Measurements from ENCODE around the gene RSPO3.
"Not testable (repeated sequence)": the region's sequence is repeated elsewhere in the genome, so short reads cannot be mapped to it uniquely, and the experiment has no call there.

Gene RSPO3

GRCh38 chr6:127118298-127119101 lies at the start of gene RSPO3:
RSPO3 (plus strand) TSS chr6:127118671; CDS start chr6:127119193, 522 bp downstream.
- no peak for DNase-seq (ENCODE audit: low read depth in 2 of 2)

- no peak for DNase-seq (ENCODE audit: low read depth in 2 of 2)
Observed at GRCh38 chr6:127069659-127070279, 48.7 kb upstream of the RSPO3 start.

- DNase-seq (ENCODE audit: low read depth in 2 of 2) = no peak
Observed at GRCh38 chr6:127073222-127073621, 45.2 kb upstream of the RSPO3 start.

- DNase-seq (ENCODE audit: low read depth in 2 of 2) = no peak
Observed at GRCh38 chr6:127076466-127076865, 42.0 kb upstream of the RSPO3 start.

- DNase-seq (ENCODE audit: low read depth in 2 of 2) = no peak
Observed at GRCh38 chr6:127077886-127078285, 40.6 kb upstream of the RSPO3 start.

- no peak for DNase-seq (ENCODE audit: low read depth in 2 of 2)
Observed at GRCh38 chr6:127078669-127079068, 39.8 kb upstream of the RSPO3 start.

GRCh38 chr6:127079681-127080080 lies 38.8 kb upstream of the RSPO3 start:
- DNase-seq (ENCODE audit: low read depth in 2 of 2) = no peak

- DNase-seq (ENCODE audit: low read depth in 2 of 2) = no peak
Observed at GRCh38 chr6:127080081-127080480, 38.4 kb upstream of the RSPO3 start.

- DNase-seq (ENCODE audit: low read depth in 2 of 2) = no peak
Observed at GRCh38 chr6:127083231-127083962, 35.1 kb upstream of the RSPO3 start.

- DNase-seq (ENCODE audit: low read depth in 2 of 2) = no peak
Observed at GRCh38 chr6:127083963-127084310, 34.5 kb upstream of the RSPO3 start.

GRCh38 chr6:127085181-127085580 lies 33.3 kb upstream of the RSPO3 start:
- DNase-seq (ENCODE audit: low read depth in 2 of 2) = no peak

GRCh38 chr6:127090051-127090450 lies 28.4 kb upstream of the RSPO3 start:
- DNase-seq (ENCODE audit: low read depth in 2 of 2) = no peak

- no peak for DNase-seq (ENCODE audit: low read depth in 2 of 2)
Observed at GRCh38 chr6:127092466-127092865, 26.0 kb upstream of the RSPO3 start.

GRCh38 chr6:127094791-127095190 lies 23.7 kb upstream of the RSPO3 start:
- DNase-seq (ENCODE audit: low read depth in 2 of 2) = no peak

GRCh38 chr6:127096167-127096566 lies 22.3 kb upstream of the RSPO3 start:
- no peak for DNase-seq (ENCODE audit: low read depth in 2 of 2)

GRCh38 chr6:127097442-127097841 lies 21.0 kb upstream of the RSPO3 start:
- DNase-seq (ENCODE audit: low read depth in 2 of 2) = not testable (repeated sequence)

- DNase-seq (ENCODE audit: low read depth in 2 of 2) = no peak
Observed at GRCh38 chr6:127100510-127101140, 17.8 kb upstream of the RSPO3 start.

- DNase-seq (ENCODE audit: low read depth in 2 of 2) = no peak
Observed at GRCh38 chr6:127102299-127102698, 16.2 kb upstream of the RSPO3 start.

- DNase-seq (ENCODE audit: low read depth in 2 of 2) = no peak
Observed at GRCh38 chr6:127102859-127103258, 15.6 kb upstream of the RSPO3 start.

- DNase-seq (ENCODE audit: low read depth in 2 of 2) = no peak
Observed at GRCh38 chr6:127103482-127103881, 15.0 kb upstream of the RSPO3 start.

- DNase-seq (ENCODE audit: low read depth in 2 of 2) = no peak
Observed at GRCh38 chr6:127107916-127108315, 10.6 kb upstream of the RSPO3 start.

- no peak for DNase-seq (ENCODE audit: low read depth in 2 of 2)
Observed at GRCh38 chr6:127110712-127111111, 7.8 kb upstream of the RSPO3 start.
